Iris pigment epithelial cell (primary cell): ENCODE data around the gene SLC10A1.

Experiments used
- DNase-seq: peaks from one replicate; pipeline ENCODE4 v3.0.0-alpha.2; 2011; ENCODE audit warnings: low read depth

SLC10A1 gene

DNA sequence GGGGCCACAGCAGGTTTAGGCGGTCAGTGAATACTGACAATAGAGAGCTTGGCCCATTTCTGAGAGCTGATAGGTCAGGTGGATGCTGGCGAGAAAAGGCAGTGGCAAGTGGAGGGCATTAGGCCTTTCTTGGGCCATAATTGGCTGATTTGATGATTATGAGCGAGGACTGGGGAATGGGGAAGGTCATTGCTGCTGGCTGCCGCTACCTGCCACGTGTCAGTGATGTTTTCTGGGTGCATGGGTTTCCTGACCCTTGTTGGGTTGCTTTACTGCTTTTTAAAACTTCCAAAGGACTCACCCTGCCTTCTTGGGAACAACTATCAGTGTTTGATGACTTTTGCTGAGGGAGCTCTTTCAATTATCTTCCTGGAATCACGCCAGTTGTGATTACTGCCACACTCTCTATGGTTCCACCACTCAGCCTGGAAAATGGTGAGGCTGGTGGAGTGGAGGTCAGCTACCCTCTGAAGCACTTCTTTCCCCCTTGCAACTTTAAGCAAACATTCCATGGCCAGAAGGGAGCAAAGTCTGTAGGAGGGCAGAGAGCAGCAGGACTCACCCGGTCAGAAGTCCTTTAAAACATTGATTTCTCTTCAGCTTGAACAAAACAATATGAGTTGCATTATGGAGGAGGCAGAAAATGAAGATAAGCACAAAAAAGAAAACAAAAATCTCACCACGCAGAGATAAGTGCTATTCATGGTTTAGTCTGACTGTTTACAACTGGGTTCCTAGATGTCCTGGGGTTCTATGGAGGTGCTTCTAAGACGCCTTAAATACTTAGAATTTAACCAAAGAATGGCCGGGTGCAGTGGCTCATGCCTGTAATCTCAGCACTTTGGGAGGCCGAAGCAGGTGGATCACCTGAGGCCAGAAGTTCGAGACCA is 12.1 kb upstream of the SLC10A1 start:
- DNase-seq: no peak

DNA sequence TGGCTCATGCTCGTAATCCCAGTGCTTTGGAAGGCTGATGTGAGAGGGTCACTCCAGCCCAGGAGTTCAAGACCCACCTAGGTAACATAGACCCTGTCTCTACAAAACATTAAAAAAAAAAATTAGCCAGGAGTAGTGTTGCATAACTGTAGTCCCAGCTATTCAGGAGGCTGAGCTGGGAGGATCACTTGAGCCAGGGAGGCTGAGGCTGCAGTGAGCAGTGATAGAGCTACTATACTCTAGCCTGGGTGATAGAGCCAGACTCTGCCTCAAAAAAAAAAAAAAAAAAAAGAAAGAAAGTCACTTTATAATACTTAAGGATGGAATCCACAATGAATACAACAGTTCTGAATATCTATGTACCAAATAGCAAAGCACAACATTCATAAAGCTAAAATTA is 10.2 kb upstream of the SLC10A1 start:
- DNase-seq: no peak

DNA sequence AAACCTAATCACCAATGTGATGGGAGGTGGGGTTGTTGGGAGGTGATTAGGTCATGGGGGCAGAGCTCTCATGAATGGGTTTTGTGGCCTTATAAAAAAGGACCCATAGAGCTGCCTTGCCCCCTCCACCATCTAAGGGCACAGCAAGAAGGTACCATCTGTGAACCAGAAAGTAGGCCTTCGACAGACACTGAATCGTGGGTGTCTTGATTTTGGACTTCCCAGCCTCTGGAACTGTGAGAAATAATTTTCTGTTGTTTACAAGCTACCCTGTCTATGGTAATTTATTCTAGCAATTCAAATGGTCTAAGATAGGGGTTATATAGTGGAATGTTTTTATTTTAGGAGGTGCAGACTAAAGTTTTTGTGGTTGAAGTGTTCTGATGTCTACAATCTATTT is 7.9 kb upstream of the SLC10A1 start:
- DNase-seq: no peak

DNA sequence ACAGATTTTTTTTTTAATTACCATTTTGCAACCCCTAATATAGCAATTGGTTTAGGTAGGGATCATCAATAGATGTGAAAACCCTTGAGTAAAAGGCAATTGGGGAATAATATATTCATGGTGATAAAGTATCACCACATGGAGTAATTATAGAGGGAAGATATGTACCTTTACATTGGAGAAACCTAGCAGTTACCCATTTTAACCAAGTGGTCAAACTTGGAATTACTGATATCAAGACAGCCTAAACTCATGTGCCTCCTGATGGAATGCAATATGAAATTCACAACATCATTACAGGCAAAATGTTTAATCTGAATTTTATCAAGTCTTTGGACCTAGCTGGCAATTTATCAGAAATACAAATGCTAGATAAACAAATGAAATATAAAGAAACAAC is 6.7 kb upstream of the SLC10A1 start:
- no peak for DNase-seq

DNA sequence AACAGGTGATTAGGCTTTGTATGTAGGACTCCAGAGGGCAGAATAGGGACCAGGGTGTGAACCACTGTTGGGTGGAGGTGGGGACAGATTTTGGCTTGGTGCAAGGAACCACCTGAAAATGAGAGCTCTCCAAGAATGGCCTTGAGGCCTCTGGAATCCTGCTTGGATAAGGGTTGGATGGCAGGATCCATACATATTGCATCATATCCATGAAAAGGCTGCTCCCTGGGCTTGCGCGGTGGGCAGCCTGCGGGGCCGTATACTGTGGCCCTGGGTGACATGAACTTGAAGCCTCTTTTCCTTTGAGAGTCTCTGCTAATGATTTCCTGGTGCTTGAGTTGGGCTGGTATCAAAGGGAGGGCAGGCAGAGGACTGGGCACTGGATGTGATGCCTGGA is 1.3 kb upstream of the SLC10A1 start:
- no peak for DNase-seq

DNA sequence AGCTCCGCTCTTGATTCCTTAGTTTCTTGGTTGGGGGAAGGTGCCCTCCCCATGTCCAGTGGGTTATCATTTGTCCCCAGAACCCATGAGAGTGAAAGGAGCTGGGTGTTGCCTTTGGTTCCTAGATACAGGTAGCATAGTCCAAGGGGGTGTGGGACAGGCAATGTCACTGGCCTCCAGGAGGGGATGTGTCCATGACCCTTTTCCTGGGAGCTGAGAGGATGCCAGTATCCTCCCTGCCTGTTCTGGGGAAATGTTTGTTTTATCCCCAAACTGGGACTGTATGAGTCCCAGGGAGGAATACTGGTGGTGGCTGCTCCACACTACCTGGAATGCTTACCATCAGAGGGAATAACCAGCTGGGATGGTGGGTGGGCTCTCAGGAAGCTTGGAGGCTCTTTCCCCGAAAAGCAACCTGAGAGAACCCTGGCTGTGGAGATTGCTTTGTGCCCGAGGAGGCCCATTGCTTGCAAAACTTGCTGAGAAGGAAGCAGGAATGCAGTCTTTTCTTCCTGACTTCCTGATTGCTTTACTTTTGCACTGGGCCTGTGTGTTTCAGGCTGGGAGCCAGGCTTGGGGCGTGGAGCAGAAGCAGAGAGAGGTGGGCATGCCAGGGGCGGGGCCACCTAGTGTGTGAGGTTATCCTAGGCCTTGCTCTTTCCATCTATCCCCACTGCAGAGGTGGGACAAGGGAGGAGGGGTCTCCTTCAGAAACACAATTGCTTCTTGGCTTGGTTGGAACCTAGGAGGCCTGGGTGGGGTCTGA is 715 bp upstream of the SLC10A1 start:
- DNase-seq: no peak

DNA sequence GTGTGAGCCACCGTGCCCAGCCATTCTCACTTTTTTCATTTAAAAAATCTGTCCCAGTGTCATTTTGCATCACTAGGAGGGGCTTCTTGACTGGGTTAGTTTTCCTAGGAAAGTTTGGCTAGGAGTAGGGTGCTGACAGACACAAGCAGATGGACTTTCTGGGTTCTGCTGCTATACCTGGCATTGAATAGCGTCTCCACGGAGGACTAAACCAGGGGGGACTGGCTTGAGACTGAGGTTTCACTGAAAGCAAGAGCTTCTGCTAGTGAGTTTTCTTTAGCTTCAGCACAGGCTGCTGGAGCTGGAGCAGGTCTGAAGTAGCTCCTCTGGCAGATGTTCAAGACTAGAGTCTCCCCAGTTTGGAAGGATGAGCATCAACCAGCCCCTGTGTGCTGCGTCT is 1.4 kb downstream of the SLC10A1 start:
- no peak for DNase-seq

DNA sequence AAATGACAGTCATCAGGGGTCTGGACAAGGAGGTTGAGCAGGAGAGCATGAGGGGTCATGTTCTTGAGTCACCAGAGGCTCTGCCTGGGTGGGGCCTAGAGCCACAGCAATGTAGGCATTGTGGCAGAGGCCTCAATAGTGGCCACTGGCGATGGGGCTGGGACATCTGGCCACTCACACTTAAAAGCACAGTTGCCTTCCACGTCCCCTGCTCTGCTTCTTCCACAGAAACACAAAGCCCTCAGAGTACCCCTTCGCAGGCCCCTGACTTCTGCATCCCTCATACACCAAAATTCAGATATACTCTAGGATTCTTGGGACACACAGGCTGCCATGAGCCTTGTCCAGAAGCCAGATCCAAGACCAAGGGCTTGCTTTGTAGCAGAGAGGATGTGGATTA is 2.2 kb downstream of the SLC10A1 start:
- no peak for DNase-seq

DNA sequence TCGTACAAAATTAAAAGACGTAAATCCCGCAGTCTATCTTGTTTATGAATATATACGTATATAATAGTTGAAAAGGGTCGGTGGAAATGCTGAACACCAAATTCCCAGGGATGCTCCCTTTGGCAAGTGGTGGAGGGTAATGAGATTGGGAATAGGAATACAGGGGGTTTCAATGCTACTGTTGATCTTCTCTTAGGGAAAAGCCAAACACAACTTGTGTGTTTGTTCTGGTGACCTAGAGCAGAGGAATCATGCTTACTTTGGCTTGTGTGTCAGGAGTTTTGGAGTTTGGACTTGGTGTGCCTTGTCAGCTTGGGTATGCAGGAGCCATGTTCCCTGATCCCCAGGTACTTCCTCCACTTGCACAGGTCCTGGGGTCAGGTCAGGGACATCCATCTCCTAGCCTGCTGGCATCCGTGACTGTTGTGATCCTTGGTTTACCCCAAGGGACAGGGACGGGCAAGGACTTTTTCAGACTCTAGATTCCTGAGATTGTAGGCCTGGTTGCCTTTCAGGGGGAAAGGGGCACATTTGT is 4.1 kb downstream of the SLC10A1 start:
- DNase-seq: no peak

DNA sequence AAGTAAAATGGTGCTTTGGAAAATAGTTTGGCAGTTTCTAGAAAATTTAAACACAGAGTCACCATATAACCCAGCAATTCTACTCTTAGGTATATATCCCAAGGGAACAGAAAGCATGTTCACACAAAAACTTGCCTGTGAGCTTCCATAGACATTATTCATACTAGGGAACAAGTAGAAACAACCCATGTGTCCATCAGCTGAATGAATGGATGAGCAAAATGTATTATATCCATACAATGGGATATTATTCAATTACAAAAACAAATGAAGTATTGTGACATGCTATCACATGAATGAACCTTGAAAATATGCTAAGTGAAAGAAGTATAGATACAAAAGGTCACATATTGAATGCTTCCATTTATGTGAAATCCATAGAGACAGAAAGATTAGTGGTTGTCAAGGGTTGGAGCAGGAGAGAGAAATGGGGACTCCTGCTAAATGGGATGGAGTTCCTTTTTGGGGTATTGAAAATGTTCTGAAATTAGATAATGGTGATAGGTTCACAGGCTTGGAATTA is 7.9 kb downstream of the SLC10A1 start:
- DNase-seq: no peak

DNA sequence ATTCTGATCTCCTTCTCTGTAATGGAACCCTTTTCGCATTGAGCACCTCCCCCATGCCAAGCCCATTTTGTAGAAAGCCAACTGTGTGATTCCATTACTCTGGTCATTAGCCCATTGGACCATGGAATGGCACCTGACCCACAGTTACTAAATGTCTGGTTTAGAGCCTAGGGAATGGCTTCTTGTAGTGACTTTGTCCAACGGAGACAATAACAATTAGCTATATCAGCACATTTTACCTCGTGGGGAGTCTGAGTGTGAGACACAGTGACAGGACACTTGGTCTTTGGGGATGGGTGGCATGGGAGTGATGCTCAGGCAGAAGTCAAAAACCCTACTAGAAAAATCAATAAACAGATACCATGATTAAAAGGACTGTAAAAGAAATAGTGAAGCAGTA is 10.4 kb downstream of the SLC10A1 start:
- no peak for DNase-seq

DNA sequence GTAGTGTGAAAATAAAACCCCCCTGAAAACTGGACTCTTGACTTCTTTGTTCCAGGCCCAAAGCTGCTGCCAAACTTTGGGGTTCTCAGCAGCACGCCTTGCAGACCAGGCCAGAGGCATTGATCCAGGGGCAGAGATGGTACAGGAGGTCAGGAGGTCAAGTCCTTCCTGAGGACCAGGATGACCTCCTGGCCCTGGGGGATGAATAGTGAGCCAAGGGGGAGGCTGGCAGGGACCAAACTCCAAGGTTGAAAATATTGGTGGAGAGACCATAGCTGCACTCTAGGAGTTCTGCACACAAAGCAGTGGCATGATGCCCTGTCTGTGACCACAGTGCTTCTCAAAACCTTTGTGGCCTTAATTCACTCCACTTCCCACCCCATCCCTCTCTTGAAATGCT is 12.1 kb downstream of the SLC10A1 start:
- no peak for DNase-seq

DNA sequence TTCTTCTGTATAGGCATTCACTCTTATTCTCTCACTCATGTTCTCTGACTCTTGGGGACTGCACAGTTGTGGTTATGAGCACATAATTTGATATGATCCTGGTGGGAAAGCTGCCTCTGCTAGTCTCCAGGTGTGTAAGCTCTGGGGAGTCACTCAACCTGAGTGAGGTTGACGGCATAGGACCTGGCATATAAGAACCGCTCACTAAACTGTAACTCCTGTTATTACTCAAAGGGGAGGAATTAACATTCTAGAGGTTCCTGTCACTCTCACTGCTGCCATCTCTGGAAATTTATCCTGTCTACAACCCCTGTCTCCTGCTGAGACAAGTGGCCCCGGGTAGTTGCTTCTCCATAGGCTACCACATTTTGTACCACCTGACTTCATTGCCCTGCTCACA is 16.1 kb downstream of the SLC10A1 start:
- DNase-seq: no peak

DNA sequence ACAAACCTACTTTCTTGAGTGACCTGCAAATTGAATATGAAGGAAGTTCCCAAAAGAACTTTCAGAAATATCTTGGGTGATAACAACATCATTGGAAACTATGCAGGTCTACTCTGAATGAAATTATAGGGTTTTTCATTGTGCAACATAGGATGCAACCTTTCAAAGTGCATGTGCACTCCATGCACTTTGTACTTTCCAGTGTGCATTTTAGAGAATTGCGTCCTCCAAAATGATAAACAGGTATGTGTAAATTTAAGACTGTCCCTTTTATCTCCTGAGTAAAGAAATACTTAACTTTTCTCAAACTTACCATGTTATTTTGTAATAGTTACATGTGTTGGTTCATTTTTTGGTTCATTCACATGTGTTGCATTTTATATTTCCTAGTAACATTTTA is 16.9 kb downstream of the SLC10A1 start:
- no peak for DNase-seq

DNA sequence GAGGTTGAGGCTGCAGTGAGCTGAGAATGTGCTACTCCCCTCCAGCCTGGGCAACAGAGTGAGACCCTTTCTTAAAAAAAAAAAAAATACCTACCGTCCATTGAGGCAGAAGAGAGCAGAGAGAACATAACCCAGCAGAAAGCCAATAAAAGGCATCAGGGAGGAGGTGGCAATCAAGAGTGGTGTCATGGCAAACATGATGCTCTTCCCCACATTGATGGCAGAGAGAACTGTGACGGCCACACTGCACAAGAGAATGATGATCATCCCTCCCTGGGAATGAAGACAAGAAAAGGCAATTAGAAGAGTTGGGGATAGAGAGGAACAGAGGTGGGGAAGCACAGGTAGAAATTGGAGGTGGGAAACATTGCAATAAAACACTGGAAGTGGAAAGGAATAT is 18.0 kb downstream of the SLC10A1 start:
- DNase-seq: no peak

DNA sequence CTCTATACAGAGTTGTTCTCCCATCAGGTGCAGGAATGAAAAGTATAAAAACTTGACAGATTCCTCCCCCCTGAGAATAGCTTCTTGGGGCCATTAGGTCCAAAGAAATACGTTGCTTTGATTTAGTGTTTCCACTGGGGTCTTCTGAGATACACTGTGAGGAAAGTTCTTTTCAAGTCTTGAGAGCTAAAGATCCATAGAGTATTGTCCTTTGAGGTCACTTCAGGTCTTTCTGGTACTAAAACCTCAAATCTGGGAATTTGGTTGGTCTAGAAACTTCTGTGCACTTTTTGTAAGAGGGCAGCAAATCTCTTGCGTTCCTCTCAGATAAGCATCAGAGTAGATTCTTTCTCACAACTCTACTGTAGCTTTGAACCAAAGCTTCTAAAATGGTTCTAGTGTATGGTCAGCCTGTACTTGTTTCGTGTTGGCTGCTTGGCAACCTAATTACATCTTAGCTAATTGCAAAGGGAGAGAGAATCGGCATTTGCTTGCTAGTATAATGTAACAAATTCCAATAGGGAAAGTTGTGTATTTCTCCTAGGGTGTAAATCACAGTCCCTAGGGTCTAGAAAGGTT is 20.1 kb downstream of the SLC10A1 start:
- no peak for DNase-seq

DNA sequence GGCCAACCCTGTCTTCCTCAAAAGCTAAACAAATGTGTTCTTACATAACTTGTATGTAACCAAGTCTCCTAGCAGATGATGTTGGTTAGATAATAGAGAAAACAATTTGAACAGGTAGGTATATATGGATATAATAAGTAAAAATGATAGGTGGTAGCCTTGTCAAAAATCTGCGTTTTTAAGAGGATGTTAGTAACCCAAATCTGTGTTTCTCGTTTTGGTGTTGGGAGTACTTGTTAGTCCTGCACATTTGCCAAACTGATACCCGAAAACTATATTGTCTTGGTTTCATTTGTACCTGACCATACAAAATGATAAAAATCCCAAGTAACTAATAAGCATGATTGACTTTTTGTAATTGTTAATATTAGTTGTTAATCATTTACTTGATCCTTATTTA is 22.0 kb downstream of the SLC10A1 start:
- no peak for DNase-seq

DNA sequence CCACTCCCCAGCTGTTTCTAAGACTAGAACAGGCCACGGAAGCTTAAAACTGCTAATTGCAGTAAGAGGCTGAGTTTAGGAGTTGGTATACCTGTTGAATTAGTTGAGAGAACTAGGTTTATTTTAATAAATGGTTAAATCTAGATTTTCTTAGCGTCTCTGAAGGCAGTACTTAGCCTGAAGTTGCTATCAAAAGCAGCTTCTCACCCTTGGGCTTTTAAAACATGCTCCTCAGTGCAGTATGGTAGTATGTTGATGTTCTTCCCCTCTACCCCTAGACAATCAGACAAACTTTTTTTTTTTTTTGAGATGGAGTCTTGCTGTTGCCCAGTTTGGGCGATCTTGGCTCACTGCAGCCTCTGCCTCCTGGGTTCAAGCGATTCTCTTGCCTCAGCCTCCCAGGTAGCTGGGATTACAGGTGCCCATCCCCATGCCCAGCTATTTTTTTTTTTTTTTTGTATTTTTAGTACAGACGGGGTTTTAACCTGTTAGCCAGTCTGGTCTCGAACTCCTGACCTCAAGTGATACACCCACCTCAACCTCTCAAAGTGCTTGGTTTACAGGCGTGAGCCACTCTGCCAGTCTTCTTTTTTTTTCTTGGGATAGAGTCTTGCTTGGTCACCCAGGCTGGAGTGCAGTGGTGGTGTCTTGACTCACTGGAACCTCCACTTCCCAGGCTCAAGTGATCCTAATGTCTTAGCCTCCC is 23.3 kb downstream of the SLC10A1 start:
- DNase-seq: no peak

DNA sequence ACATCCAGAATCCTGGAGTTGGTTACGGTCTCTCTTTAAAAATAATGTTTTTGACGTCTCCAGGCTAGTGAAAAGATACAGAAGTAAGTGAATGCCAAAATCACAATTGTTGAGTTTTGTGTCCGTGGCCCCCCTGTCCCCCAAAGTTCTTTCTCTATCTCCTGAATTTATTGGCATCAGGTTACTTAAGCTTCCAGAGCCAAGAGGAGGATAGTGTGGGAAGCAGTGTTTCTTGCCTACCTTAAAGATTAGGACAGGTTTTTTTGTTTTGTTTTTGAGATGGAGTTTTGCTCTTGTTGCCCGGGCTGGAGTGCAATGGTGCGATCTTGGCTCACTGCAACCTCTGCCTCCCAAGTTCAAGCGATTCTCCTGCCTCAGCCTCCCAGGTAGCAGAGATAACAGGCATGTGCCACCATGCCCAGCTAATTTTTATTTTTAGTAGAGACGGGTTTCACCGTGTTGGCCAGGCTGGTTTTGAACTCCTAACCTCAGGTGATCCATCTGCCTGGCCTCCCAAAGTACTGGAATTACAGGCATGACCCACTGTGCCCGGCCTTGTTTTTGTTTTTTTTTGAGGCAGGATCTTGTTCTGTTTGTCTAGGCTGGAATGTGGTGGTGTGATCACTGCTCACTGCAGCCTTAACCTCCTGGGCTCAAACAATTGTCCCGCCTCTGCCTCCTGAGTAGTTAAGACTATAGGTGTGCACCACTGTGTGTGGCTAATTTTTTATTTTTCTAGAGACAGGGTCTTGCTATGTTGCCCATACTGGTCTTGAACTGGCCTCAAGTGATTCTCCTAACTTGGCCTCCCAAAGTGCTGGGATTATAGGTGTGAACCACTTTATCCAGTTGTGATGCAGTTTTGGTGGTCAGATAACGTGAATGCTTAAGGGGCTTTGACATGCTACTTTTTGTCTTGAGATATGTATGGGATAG is 24.7 kb downstream of the SLC10A1 start:
- no peak for DNase-seq

DNA sequence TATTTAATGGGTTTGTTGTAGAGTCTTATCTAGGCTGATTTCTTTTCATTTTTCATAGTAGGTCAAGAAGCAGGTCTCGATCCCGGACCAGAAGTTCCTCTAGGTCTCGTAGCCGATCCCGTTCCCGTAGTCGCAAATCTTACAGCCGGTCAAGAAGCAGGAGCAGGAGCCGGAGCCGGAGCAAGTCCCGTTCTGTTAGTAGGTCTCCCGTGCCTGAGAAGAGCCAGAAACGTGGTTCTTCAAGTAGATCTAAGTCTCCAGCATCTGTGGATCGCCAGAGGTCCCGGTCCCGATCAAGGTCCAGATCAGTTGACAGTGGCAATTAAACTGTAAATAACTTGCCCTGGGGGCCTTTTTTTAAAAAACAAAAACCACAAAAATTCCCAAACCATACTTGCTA is 25.9 kb downstream of the SLC10A1 start:
- no peak for DNase-seq

DNA sequence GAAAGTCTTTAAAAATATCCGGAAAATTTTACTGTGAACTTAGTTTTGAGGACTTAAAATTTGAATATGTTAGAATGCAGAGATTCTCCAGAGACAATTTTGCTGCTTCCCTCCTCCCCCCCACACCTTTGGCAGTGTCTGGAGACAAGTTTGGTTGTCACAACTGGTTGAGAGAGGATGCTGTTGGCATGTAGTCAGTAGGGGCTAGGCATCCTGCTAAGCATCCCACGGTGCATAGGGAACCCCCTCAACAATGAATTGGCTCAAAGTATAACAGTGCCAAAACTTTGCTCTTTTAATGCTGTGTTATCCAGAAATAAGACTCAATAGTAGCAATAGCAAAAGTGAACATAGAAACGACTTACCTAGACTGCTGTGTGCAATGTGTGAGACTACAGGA is 26.5 kb downstream of the SLC10A1 start:
- no peak for DNase-seq
